ENCODE results near the gene NLRC3. TPM values are rescaled to one million over a fixed set of nuclear protein-coding genes. Genes with fewer than 3 reads are reported as not detected.

The NLRC3 gene
- total RNA-seq, 4 donors from 2014 or later: 1.3 to 4.7 (median 1.4) TPM

DNA sequence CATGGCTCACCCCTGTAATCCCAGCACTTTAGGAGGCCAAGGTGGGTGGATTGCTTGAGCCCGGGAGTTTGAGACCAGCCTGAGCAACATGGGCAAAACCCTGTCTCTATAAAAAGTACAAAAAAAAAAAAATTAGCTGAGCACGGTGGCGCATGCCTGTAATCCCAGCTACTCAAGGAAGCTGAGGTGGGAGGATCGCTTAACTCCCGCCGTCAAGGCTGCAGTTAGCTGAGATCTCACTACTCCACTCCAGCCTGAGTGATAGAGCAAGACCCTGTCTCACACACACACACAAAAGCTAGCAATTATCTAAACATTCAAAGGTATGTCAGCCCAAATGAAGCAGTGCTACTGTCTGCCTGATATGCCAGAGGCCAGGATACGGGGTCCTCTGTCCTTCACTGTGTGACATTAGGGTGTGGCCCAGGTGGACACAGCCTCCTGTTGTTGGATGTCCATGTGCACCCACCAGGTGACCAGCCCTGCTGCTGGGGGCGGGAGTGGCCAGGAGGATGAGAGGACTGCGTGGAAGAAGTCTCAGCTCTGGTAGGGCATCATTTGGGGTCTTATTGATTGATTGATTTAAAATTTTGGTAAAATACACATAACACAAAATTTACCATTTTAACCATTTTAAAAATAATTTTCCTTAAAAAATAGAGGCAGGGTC, 3.9 kb downstream of the NLRC3 start:
- Histone ChIP-seq H3K27me3 (no peaks in the 10 kb centered on the region), H3K4me3 (replicated peaks in 1 of 3) (no peak overlapping the region), H3K4me1 (no peaks in the 10 kb centered on the region), H3K36me3 (no peaks in the 10 kb centered on the region), H3K27ac (no peak overlapping the region), H3K9me3 (no peaks in the 10 kb centered on the region)
- 73 to 84% methylated on average over 9 of the region's 9 CpGs for WGBS, 2 donors
- no peak for TF ChIP-seq POLR2A (IDR thresholded peaks at IDR 0.05)
- no peak for TF ChIP-seq CTCF (IDR thresholded peaks at IDR 0.05)
- no peak for DNase-seq
- intact Hi-C loops (cut with DNase I): no loop called here

- 83 to 87% methylated on average over 4 of the region's 4 CpGs for WGBS, 2 donors
- Histone ChIP-seq H3K27me3 (no peaks in the 10 kb centered on the region), H3K4me3 (replicated peaks in 1 of 3) (no peak overlapping the region), H3K36me3 (no peaks in the 10 kb centered on the region), H3K9me3 (no peaks in the 10 kb centered on the region), H3K4me1 (no peaks in the 10 kb centered on the region), H3K27ac (no peak overlapping the region)
- intact Hi-C loops (cut with DNase I): no loop called here
- TF ChIP-seq POLR2A (IDR thresholded peaks at IDR 0.05) (no peak), CTCF (IDR thresholded peaks at IDR 0.05) (no peak)
- no peak for DNase-seq
Observed at GRCh38 chr16:3570420-3571062, 6.7 kb downstream of the NLRC3 start.

GRCh38 chr16:3569851-3570250, 7.4 kb downstream of the NLRC3 start:
- intact Hi-C loops (cut with DNase I): no loop called here

GRCh38 chr16:3566990-3567389, 10.2 kb downstream of the NLRC3 start:
- TF ChIP-seq CTCF (IDR thresholded peaks at IDR 0.05): no peak
- TF ChIP-seq POLR2A (IDR thresholded peaks at IDR 0.05): no peak
- 60% methylated on average over 5 to 6 of the region's 8 CpGs for WGBS, 2 donors
- intact Hi-C loops (cut with DNase I): no loop called here

More at GRCh38 chr16:3569851-3570250, 7.4 kb downstream of the NLRC3 start:
- no peak for TF ChIP-seq CTCF (IDR thresholded peaks at IDR 0.05)
- TF ChIP-seq POLR2A (IDR thresholded peaks at IDR 0.05): no peak
- no peak overlapping the region for H3K27ac ChIP-seq
- H3K4me3 ChIP-seq (replicated peaks in 1 of 3): no peak overlapping the region
- H3K36me3 ChIP-seq: no peaks in the 10 kb centered on the region
- no peak for DNase-seq
- no peaks in the 10 kb centered on the region for H3K4me1 ChIP-seq
- H3K9me3 ChIP-seq: no peaks in the 10 kb centered on the region
- H3K27me3 ChIP-seq: no peaks in the 10 kb centered on the region
- whole genome bisulfite sequencing, 2 donors: 97 to 98% methylated on average over 2 of the region's 2 CpGs

GRCh38 chr16:3564889-3565141, 12.4 kb downstream of the NLRC3 start:
- DNase-seq: no peak
- H3K27ac ChIP-seq: no peak overlapping the region
- 50 to 93% methylated on average over 1 to 9 of the region's 9 CpGs for WGBS, 2 donors

More at GRCh38 chr16:3566990-3567389, 10.2 kb downstream of the NLRC3 start:
- Histone ChIP-seq H3K27me3 (no peaks in the 10 kb centered on the region), H3K4me1 (no peaks in the 10 kb centered on the region), H3K27ac (no peak overlapping the region), H3K9me3 (no peaks in the 10 kb centered on the region), H3K4me3 (replicated peaks in 1 of 3) (no peak overlapping the region), H3K36me3 (no peaks in the 10 kb centered on the region)
- DNase-seq: no peak

More at GRCh38 chr16:3564889-3565141, 12.4 kb downstream of the NLRC3 start:
- Histone ChIP-seq H3K4me3 (replicated peaks in 1 of 3) (no peak overlapping the region), H3K9me3 (no peaks in the 10 kb centered on the region), H3K36me3 (no peaks in the 10 kb centered on the region), H3K27me3 (no peaks in the 10 kb centered on the region), H3K4me1 (no peaks in the 10 kb centered on the region)
- TF ChIP-seq POLR2A (IDR thresholded peaks at IDR 0.05): no peak
- no peak for TF ChIP-seq CTCF (IDR thresholded peaks at IDR 0.05)
- intact Hi-C loops (cut with DNase I): no loop called here
